ENCODE data around the gene RPL18A. TPM values are rescaled to one million over a fixed set of nuclear protein-coding genes. Genes with fewer than 3 reads are reported as not detected.
A peak's percentile ranks its signal among the peaks of the same experiment; 100 is the strongest.

Gene RPL18A
- total and polyA plus RNA-seq, 10 of the 15 experiments (the other 5 are each of a cell fraction or from before 2014, with no cell fraction given): 1,181 to 3,774 (median 2,300) TPM

- no peak for TF ChIP-seq CUX1 (IDR thresholded peaks at IDR 0.05; ENCODE audit: insufficient replicate concordance, low read depth, low read length)
Measured at GRCh38 chr19:17835182-17836006, 24.3 kb upstream of the RPL18A start (continued).

- Histone ChIP-seq H2AFZ (ENCODE audit: control insufficient read depth, low read depth, low read length) (no peak overlapping the region), H3K4me2 (ENCODE audit: control insufficient read depth, insufficient read depth) (no peak overlapping the region), H3K79me2 (ENCODE audit: control insufficient read depth, insufficient read depth, low read length) (no peaks in the 10 kb centered on the region), H3K9ac (ENCODE audit: control insufficient read depth, insufficient read depth, low read length) (no peak overlapping the region), H4K20me1 (ENCODE audit: control insufficient read depth, insufficient read depth) (no peaks in the 10 kb centered on the region), H3K4me3 (no peak overlapping the region), H3K27me3 (replicated peaks in 1 of 2; ENCODE audit: control insufficient read depth in 2 of 2, insufficient read depth in 2 of 2, low read length in 1 of 2) (no peaks in the 10 kb centered on the region), H3K36me3 (ENCODE audit: control insufficient read depth in 2 of 2, insufficient read depth in 2 of 2, low read length in 1 of 2) (peaks cover 7 to 19% of the 10 kb centered on the region in 2 experiments), H3K4me1 (ENCODE audit: control insufficient read depth, insufficient read depth, low read length) (no peaks in the 10 kb centered on the region), H3K9me3 (replicated peaks; ENCODE audit: control insufficient read depth, insufficient read depth, low read length) (no peaks in the 10 kb centered on the region; the same call in 2 of the 3 replicates), H3K27ac (ENCODE audit: control insufficient read depth, insufficient read depth) (no peak overlapping the region)
- in situ Hi-C loops (cut with MboI): no loop called here
- ChIA-PET CTCF (no interaction called here), POLR2A (no interaction called here), SMC1A (ENCODE audit: uncharacterized antibody, unreplicated experiment) (no interaction called here), RAD21 (ENCODE audit: unreplicated experiment) (no interaction called here)
- TSS peak; percentile 59 for BruUV-seq (replicated peaks)
- ATAC-seq (no peak), FAIRE-seq (no peak), DNase-seq (ENCODE audit: low read depth, low spot score) (no peak)
- 97% methylated on average over 4 of the region's 4 CpGs for WGBS (ENCODE audit: insufficient coverage, insufficient replicate concordance, low lambda C conversion rate, missing lambda C conversion rate)
- intact Hi-C loops (cut with micrococcal nuclease; ENCODE audit: unreplicated experiment): no loop called here
- TF ChIP-seq ZNF274 (IDR thresholded peaks at IDR 0.05; ENCODE audit: insufficient read depth, insufficient read length): no peak
- no peak for TF ChIP-seq EP300 (IDR thresholded peaks at IDR 0.05; ENCODE audit: borderline replicate concordance in 1 of 2, control insufficient read depth in 1 of 2, low read depth in 2 of 2, low read length in 2 of 2)
- TF ChIP-seq NFIC (IDR thresholded peaks at IDR 0.05; ENCODE audit: low read depth, low read length): no peak
- TF ChIP-seq SRF (IDR thresholded peaks at IDR 0.05; ENCODE audit: low read depth in 2 of 2, low read length in 2 of 2): no peak
- no peak for TF ChIP-seq ZBED1 (IDR thresholded peaks at IDR 0.05; ENCODE audit: borderline replicate concordance)
- no peak for TF ChIP-seq ESRRA (IDR thresholded peaks at IDR 0.05; ENCODE audit: low read length)
- TF ChIP-seq STAT3 (IDR thresholded peaks at IDR 0.05; ENCODE audit: low read depth, low read length): no peak
- TF ChIP-seq SREBF2 (IDR thresholded peaks at IDR 0.05; ENCODE audit: low read length): no peak
- TF ChIP-seq RAD51 (IDR thresholded peaks at IDR 0.05): no peak
- TF ChIP-seq ETV6 (conservative IDR thresholded peaks at IDR 0.05 in 1 of 2, IDR thresholded peaks at IDR 0.05 in 1 of 2; ENCODE audit: borderline replicate concordance in 1 of 2, low read depth in 1 of 2): no peak
- no peak for TF ChIP-seq PML (IDR thresholded peaks at IDR 0.05; ENCODE audit: low read length)
- TF ChIP-seq CHD1 (IDR thresholded peaks at IDR 0.05; ENCODE audit: low read depth, low read length): no peak
- TF ChIP-seq BCL3 (IDR thresholded peaks at IDR 0.05; ENCODE audit: borderline replicate concordance, insufficient read depth, low read depth, low read length, poor library complexity, severe bottlenecking): no peak
- TF ChIP-seq ASH2L (IDR thresholded peaks at IDR 0.05; ENCODE audit: borderline replicate concordance, low read depth): no peak
Measured at GRCh38 chr19:17836530-17836929, 23.2 kb upstream of the RPL18A start.
